Keratinocyte (primary cell): Measurements from ENCODE around the gene IL1RL2.

ENCODE experiments used
- CTCF ChIP-seq, 3 experiments: IDR thresholded peaks in 1 of 3; conservative IDR thresholded peaks in 1 of 3; optimal IDR thresholded peaks in 1 of 3; 2 replicates in 2 of 3; 3 replicates in 1 of 3; pipeline versions ENCODE3 to v1.5.1; 2011; ENCODE audit warnings: low read length in 3 of 3, mild to moderate bottlenecking in 3 of 3, moderate library complexity in 2 of 3, control low read depth in 1 of 3, inconsistent platforms in 1 of 3; ENCODE audit not compliant: insufficient read depth in 2 of 3; ENCODE audit errors: extremely low read depth in 1 of 3
- EZH2 ChIP-seq: IDR thresholded peaks from one replicate; pipeline ENCODE4 v1.6.1; 2012; ENCODE audit warnings: inconsistent platforms, mild to moderate bottlenecking, low read length, moderate library complexity

DNA sequence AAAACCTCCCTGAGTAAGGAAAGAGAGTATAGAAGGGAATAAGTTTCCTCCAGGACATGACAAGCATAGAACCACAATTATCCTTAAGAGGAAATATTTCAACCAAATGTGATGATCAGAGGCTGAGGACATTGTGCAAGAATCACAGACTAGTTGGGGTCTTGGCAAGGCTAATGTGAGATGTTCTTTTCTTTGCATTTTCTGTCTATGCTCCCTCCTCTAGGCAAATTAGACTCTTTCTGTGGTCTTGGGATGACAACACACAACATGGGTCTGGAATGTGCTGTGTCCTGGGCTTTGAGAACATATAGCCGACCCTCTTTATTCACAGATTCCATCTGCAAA, 92.5 kb downstream of the IL1RL2 start:
- no peak for TF ChIP-seq CTCF (optimal IDR thresholded peaks at IDR 0.05 in 1 of 3, IDR thresholded peaks at IDR 0.05 in 1 of 3, conservative IDR thresholded peaks at IDR 0.05 in 1 of 3; ENCODE audit: extremely low read depth in 1 of 3, insufficient read depth in 2 of 3, low read length in 3 of 3)
- no peak for TF ChIP-seq EZH2
